ENCODE results near the gene LNP1. TPM values are rescaled to one million over a fixed set of nuclear protein-coding genes. Genes with fewer than 3 reads are reported as not detected.
A peak's percentile ranks its signal among the peaks of the same experiment; 100 is the strongest.

The LNP1 gene
- total RNA-seq, 6 donors from 2014 or later = 1.4 to 5.2 (median 2.1) TPM

- WGBS, 2 donors = 65 to 69% methylated on average over 2 of the region's 2 CpGs
- H3K4me1 ChIP-seq = peaks cover 17 to 33% (median 21%) of the 10 kb centered on the region in 4 donors
- no peak overlapping the region for H3K4me3 ChIP-seq
Measured at GRCh38 chr3:100396967-100397366, 4.4 kb upstream of the LNP1 start.

DNA sequence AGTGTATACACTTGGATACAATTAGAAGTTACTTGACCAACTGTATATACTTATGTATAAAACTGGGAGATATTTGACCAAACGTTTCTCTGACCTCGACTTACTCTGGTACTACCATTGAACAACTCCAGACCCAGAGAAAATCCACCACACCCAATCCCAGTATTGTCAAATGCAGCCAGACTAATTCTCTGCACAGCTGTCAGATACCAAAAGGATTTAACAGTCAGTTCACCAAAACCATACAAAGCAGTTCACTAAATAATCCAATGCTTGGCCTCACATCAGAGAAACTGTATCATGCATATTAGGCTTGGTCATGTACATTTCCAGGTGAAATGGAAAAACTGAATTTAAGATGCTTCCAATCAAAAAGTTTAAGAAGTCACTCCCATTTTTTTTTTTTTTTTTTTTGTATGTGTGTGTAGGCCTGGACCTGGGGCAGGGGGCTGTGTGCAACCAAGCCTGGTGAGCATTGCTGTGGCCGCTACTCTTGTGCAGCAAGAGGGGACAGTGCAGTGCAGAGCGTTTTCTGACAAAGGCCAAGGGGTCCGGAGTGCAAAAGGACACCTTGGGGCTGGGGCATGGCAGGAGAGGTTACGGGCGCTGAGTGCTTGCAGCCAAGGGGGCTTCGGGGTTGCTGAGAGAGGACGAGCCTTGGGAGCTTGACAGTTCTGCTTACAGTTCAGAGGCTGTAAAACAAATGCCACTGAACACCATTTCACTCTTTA lies 1.8 kb upstream of the LNP1 start:
- TF ChIP-seq, protein P1, sequence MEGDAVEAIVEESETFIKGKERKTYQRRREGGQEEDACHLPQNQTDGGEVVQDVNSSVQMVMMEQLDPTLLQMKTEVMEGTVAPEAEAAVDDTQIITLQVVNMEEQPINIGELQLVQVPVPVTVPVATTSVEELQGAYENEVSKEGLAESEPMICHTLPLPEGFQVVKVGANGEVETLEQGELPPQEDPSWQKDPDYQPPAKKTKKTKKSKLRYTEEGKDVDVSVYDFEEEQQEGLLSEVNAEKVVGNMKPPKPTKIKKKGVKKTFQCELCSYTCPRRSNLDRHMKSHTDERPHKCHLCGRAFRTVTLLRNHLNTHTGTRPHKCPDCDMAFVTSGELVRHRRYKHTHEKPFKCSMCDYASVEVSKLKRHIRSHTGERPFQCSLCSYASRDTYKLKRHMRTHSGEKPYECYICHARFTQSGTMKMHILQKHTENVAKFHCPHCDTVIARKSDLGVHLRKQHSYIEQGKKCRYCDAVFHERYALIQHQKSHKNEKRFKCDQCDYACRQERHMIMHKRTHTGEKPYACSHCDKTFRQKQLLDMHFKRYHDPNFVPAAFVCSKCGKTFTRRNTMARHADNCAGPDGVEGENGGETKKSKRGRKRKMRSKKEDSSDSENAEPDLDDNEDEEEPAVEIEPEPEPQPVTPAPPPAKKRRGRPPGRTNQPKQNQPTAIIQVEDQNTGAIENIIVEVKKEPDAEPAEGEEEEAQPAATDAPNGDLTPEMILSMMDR (IDR thresholded peaks at IDR 0.05) = no peak
- TF ChIP-seq EP300 (IDR thresholded peaks at IDR 0.05) (no peak), POLR2AphosphoS5 (IDR thresholded peaks at IDR 0.05) (no peak), POLR2A (IDR thresholded peaks at IDR 0.05) (no peak)
- WGBS, 2 donors = 60 to 62% methylated on average over 9 of the region's 9 CpGs
- H3K27ac ChIP-seq = peak overlapping the region in 2 of 4 donors; percentile 6 to 93

More at GRCh38 chr3:100396967-100397366, 4.4 kb upstream of the LNP1 start:
- TF ChIP-seq POLR2A (IDR thresholded peaks at IDR 0.05) = no peak
- no peak for TF ChIP-seq EP300 (IDR thresholded peaks at IDR 0.05)
- TF ChIP-seq, protein P1 (IDR thresholded peaks at IDR 0.05) = no peak
- Histone ChIP-seq H3K27ac (no peak overlapping the region), H3K36me3 (no peaks in the 10 kb centered on the region), H3K9me3 (no peaks in the 10 kb centered on the region), H3K27me3 (no peaks in the 10 kb centered on the region)
- DNase-seq (no peak), ATAC-seq (ENCODE audit: low FRiP score in 2 of 2) (no peak)

DNA sequence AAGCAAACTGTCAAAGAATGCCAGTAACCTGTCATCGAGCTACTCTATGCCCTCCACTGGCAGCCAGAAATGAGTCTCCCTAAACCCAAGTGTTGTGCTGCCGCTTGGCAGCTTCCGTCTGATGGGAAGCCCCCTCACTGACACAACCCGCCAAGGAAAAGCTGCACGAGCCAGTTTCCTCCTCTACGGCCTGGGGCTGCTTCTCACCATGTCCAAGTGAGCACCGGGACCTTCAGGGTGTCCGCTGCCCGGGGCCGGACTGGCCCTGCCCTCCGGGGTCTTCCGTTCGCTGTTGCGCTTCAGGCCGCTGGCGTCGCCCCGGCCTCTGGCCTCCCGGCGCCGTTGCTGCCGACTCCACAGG lies 940 bp upstream of the LNP1 start:
- Histone ChIP-seq H3K27me3 (no peaks in the 10 kb centered on the region), H3K9me3 (no peaks in the 10 kb centered on the region), H3K4me1 (peaks cover 25 to 43% (median 34%) of the 10 kb centered on the region in 4 donors), H3K36me3 (no peaks in the 10 kb centered on the region), H3K27ac (peak overlapping the region; percentile 86 to 93 (median 90)), H3K4me3 (peak overlapping the region; percentile 79 to 84 (median 82))
- DNase-seq (no peak), ATAC-seq (ENCODE audit: low FRiP score in 2 of 2) (peak in 1 of 2 donors; percentile 15)
- WGBS, 2 donors = 0% methylated on average over 8 to 17 of the region's 22 CpGs
- no peak for TF ChIP-seq POLR2AphosphoS5 (IDR thresholded peaks at IDR 0.05)
- TF ChIP-seq POLR2A (IDR thresholded peaks at IDR 0.05) = peak in 1 of 4 donors; percentile 16

More for the DNA sequence above, 1.8 kb upstream of the LNP1 start:
- Histone ChIP-seq H3K4me3 (peak overlapping the region; percentile 32 to 84 (median 82)), H3K9me3 (no peaks in the 10 kb centered on the region), H3K4me1 (peaks cover 25 to 43% (median 34%) of the 10 kb centered on the region in 4 donors), H3K36me3 (no peaks in the 10 kb centered on the region), H3K27me3 (no peaks in the 10 kb centered on the region)
- no peak for ATAC-seq (ENCODE audit: low FRiP score in 2 of 2)
- DNase-seq = peak in 1 of 2 donors; percentile 11

GRCh38 chr3:100401674-100402041 lies 319 bp downstream of the LNP1 start:
- ATAC-seq (ENCODE audit: low FRiP score in 2 of 2) (peak in 1 of 2 donors; percentile 33), DNase-seq (peak in 1 of 2 donors; percentile 29)
- Histone ChIP-seq H3K36me3 (no peaks in the 10 kb centered on the region), H3K4me1 (peaks cover 25 to 43% (median 34%) of the 10 kb centered on the region in 4 donors), H3K9me3 (no peaks in the 10 kb centered on the region), H3K4me3 (peak overlapping the region; percentile 79 to 84 (median 82)), H3K27ac (peak overlapping the region; percentile 86 to 93 (median 90)), H3K27me3 (no peaks in the 10 kb centered on the region)
- 0 to 1% methylated on average over 23 of the region's 23 CpGs for WGBS, 2 donors
- TF ChIP-seq EP300 (IDR thresholded peaks at IDR 0.05) = peak in 1 of 4 donors; percentile 41
- no peak for TF ChIP-seq POLR2A (IDR thresholded peaks at IDR 0.05)

GRCh38 chr3:100402256-100402655 lies 917 bp downstream of the LNP1 start:
- DNase-seq (no peak), ATAC-seq (ENCODE audit: low FRiP score in 2 of 2) (no peak)
- H3K4me3 ChIP-seq = peak overlapping the region in 3 of 4 donors; percentile 81 to 84 (median 83)
- peaks cover 25 to 38% (median 31%) of the 10 kb centered on the region in 4 donors for H3K4me1 ChIP-seq
- H3K27me3 ChIP-seq = no peaks in the 10 kb centered on the region
- peak overlapping the region in 2 of 4 donors; percentile 89 to 93 for H3K27ac ChIP-seq
- no peaks in the 10 kb centered on the region for H3K36me3 ChIP-seq
- peaks cover 0 to 2% (median 0%) of the 10 kb centered on the region in 4 donors for H3K9me3 ChIP-seq
- WGBS, 2 donors = 4 to 9% methylated on average over 2 of the region's 2 CpGs
- no peak for TF ChIP-seq EP300 (IDR thresholded peaks at IDR 0.05)
- TF ChIP-seq POLR2A (IDR thresholded peaks at IDR 0.05) = no peak
- TF ChIP-seq, protein P1 (IDR thresholded peaks at IDR 0.05) = no peak
- no peak for TF ChIP-seq POLR2AphosphoS5 (IDR thresholded peaks at IDR 0.05)
